ENCODE data around the gene WASF2. TPM values are rescaled to one million over a fixed set of nuclear protein-coding genes. Genes with fewer than 3 reads are reported as not detected.

WASF2 gene
- total RNA-seq, 3 donors from 2014 or later, result 131 to 159 (median 134) TPM

DNA sequence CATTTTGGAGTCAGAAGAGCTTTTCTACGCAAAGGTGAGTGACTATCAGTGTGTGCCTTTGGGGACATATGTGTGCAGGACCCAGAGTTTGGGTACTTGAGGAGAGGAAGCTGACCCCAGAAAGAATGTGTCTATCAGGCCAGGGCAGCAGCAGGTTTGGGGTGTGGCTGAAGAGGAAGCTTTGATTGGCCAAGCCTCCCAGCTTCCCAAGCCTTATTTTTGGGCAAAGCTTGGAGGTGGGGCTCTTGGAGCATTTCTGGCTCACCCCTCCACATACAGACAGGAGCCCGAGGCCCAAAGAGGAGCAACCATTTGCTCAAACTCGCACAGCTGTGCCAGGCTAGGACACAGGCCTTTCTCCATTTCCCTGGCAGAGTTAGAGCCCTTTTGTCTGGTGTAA, 92.9 kb downstream of the WASF2 start:
- no peak overlapping the region for H3K4me3 ChIP-seq
- TF ChIP-seq, protein P1, sequence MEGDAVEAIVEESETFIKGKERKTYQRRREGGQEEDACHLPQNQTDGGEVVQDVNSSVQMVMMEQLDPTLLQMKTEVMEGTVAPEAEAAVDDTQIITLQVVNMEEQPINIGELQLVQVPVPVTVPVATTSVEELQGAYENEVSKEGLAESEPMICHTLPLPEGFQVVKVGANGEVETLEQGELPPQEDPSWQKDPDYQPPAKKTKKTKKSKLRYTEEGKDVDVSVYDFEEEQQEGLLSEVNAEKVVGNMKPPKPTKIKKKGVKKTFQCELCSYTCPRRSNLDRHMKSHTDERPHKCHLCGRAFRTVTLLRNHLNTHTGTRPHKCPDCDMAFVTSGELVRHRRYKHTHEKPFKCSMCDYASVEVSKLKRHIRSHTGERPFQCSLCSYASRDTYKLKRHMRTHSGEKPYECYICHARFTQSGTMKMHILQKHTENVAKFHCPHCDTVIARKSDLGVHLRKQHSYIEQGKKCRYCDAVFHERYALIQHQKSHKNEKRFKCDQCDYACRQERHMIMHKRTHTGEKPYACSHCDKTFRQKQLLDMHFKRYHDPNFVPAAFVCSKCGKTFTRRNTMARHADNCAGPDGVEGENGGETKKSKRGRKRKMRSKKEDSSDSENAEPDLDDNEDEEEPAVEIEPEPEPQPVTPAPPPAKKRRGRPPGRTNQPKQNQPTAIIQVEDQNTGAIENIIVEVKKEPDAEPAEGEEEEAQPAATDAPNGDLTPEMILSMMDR (IDR thresholded peaks at IDR 0.05), result no peak
- no peaks in the 10 kb centered on the region for H3K36me3 ChIP-seq (ENCODE audit: low read depth)
- no peaks in the 10 kb centered on the region for H3K9me3 ChIP-seq
- no peak for DNase-seq
- no peak for ATAC-seq
- intact Hi-C loops (cut with DNase I, micrococcal nuclease), result no loop called here
- H3K4me1 ChIP-seq (ENCODE audit: low read depth), result peaks cover 17% of the 10 kb centered on the region

DNA sequence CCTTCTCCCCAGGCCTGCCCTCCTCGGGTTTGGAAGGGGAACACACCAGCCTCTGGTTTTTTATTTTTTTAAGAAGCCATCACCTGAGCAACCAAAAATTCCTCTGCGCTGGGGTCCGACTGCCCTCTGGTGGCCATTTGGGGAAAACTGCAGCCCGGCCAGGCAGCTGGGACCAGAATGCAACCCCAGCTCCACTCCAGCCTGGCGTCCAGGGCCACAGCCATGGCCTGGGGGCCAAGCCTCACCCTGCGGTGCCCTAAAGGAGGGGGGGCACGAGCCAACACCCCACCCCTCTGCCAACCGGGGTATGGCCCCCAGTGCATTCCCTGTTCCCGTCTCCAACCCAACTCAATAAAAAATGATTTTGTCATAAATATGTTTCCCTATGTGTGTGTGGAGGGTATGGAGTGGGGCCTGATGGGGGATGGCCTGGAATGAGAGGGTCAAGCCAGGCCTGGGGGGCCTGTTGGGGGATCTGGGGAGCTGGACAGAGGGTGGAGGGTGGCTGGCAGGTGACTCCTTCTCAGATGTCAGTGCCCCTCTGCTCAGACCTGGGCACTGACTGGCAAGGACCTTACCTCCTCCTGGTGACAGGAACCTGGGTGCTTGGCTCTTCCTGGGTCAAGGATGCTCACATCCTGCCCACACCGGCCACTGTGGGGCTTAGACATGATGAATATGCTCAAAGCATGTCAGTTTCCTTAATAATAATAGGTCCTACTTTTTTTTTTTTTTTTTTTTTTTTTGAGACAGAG, 94.3 kb downstream of the WASF2 start:
- H3K36me3 ChIP-seq (ENCODE audit: low read depth), result no peaks in the 10 kb centered on the region
- DNase-seq (peak; percentile 77 to 83 (median 78)), ATAC-seq (peak; percentile 54)
- TF ChIP-seq, protein P1 (IDR thresholded peaks at IDR 0.05), result peak; percentile 95
- intact Hi-C loops (cut with DNase I, micrococcal nuclease), result no loop called here
- H3K4me3 ChIP-seq, result no peak overlapping the region
- H3K4me1 ChIP-seq (ENCODE audit: low read depth), result peaks cover 27% of the 10 kb centered on the region
- H3K9me3 ChIP-seq, result no peaks in the 10 kb centered on the region

DNA sequence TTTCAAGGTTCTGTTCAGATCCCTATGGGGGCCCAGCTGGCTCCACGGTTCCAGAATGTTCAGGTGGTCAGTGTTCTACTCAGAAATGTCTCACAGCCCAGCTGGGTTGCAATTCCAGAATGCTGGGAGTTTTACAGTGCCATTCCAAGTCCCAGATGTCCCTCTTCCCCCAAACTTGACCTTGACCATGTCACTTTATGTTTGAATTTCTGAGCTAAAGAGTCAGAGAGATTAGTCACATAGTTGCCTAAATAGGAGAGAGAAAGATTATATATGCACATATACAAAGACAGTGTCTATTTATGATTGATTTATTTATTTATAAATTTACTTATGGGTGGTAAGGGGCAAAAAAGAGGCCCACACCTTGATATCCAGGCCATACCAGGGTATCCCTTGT, 95.0 kb downstream of the WASF2 start:
- Histone ChIP-seq H3K36me3 (ENCODE audit: low read depth) (no peaks in the 10 kb centered on the region), H3K4me3 (no peak overlapping the region), H3K4me1 (ENCODE audit: low read depth) (peaks cover 27% of the 10 kb centered on the region), H3K9me3 (no peaks in the 10 kb centered on the region)
- no peak for ATAC-seq
- TF ChIP-seq, protein P1 (IDR thresholded peaks at IDR 0.05), result no peak
- intact Hi-C loops (cut with DNase I, micrococcal nuclease), result loop anchor here (5.0 kb wide), 2 partner anchors 38 to 93 kb away; no protein-coding TSS in a partner anchor
- no peak for DNase-seq

DNA sequence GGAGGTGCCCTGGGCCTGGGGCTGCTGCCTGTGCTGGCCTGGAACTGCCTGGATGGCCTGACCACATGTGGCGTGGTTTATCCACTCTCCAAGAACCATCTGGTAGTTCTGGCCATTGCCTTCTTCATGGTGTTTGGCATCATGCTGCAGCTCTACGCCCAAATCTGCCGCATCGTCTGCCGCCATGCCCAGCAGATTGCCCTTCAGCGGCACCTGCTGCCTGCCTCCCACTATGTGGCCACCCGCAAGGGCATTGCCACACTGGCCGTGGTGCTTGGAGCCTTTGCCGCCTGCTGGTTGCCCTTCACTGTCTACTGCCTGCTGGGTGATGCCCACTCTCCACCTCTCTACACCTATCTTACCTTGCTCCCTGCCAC, 95.7 kb downstream of the WASF2 start:
- no peaks in the 10 kb centered on the region for H3K36me3 ChIP-seq (ENCODE audit: low read depth)
- DNase-seq, result no peak
- intact Hi-C loops (cut with DNase I, micrococcal nuclease), result loop anchor here (5.0 kb wide), 2 partner anchors 37 to 92 kb away; no protein-coding TSS in a partner anchor
- TF ChIP-seq, protein P1 (IDR thresholded peaks at IDR 0.05), result no peak
- peaks cover 27% of the 10 kb centered on the region for H3K4me1 ChIP-seq (ENCODE audit: low read depth)
- H3K9me3 ChIP-seq, result no peaks in the 10 kb centered on the region
- no peak for ATAC-seq
- no peak overlapping the region for H3K4me3 ChIP-seq

DNA sequence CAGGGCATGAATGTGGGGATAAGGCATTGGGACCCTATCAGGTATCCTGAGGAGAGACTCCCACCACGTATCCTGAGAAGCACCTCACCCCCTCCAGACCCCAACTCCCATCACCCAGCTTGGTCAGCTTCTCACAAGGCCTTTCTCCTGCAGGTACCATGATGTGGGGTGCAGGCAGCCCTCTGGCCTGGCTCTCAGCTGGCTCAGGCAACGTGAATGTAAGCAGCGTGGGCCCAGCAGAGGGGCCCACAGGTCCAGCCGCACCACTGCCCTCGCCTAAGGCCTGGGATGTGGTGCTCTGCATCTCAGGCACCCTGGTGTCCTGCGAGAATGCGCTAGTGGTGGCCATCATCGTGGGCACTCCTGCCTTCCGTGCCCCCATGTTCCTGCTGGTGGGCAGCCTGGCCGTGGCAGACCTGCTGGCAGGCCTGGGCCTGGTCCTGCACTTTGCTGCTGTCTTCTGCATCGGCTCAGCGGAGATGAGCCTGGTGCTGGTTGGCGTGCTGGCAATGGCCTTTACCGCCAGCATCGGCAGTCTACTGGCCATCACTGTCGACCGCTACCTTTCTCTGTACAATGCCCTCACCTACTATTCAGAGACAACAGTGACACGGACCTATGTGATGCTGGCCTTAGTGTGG, 96.2 kb downstream of the WASF2 start:
- intact Hi-C loops (cut with DNase I, micrococcal nuclease), result loop anchor here (5.0 kb wide), 2 partner anchors 36 to 91 kb away; no protein-coding TSS in a partner anchor
- Histone ChIP-seq H3K4me1 (ENCODE audit: low read depth) (peaks cover 24% of the 10 kb centered on the region), H3K9me3 (no peaks in the 10 kb centered on the region), H3K36me3 (ENCODE audit: low read depth) (no peaks in the 10 kb centered on the region), H3K4me3 (no peak overlapping the region)
- TF ChIP-seq, protein P1 (IDR thresholded peaks at IDR 0.05), result no peak
- ATAC-seq, result no peak
- DNase-seq, result no peak
